Parathyroid adenoma (tissue), 2 donors: ENCODE results near the gene PALLD.

ENCODE experiments used
- H2AFZ ChIP-seq: fragments of 300-600 bp; sonication (generic); one replicate; pipeline ENCODE4 v1.7.0; 2017; ENCODE audit warnings: antibody characterized with exemption, mild to moderate bottlenecking
- H3K27ac ChIP-seq: fragments of 300-600 bp; sonication (generic); one replicate; pipeline ENCODE4 v1.7.0; 2017
- H3K27me3 ChIP-seq: fragments of 300-600 bp; sonication (generic); one replicate; pipeline ENCODE4 v1.7.0; 2017; ENCODE audit warnings: low read length; ENCODE audit not compliant: control insufficient read depth, insufficient read depth
- H3K36me3 ChIP-seq: fragments of 300-600 bp; sonication (generic); one replicate; pipeline ENCODE4 v1.7.0; 2017; ENCODE audit warnings: low read length; ENCODE audit not compliant: control insufficient read depth, insufficient read depth
- H3K4me1 ChIP-seq: fragments of 300-600 bp; sonication (generic); one replicate; pipeline ENCODE4 v1.7.0; 2017; ENCODE audit warnings: control low read depth
- H3K4me2 ChIP-seq: fragments of 300-600 bp; sonication (generic); one replicate; pipeline ENCODE4 v1.7.0; 2017; ENCODE audit warnings: low read length
- H3K4me3 ChIP-seq: fragments of 300-600 bp; sonication (generic); one replicate; pipeline ENCODE4 v1.7.0; 2017; ENCODE audit warnings: low read depth, low read length
- H3K79me2 ChIP-seq: fragments of 300-600 bp; sonication (generic); one replicate; pipeline ENCODE4 v1.7.0; 2017; ENCODE audit warnings: control low read depth
- H3K9ac ChIP-seq: fragments of 300-600 bp; sonication (generic); one replicate; pipeline ENCODE4 v1.7.0; 2017; ENCODE audit warnings: mild to moderate bottlenecking
- H3K9me3 ChIP-seq: fragments of 300-600 bp; sonication (generic); one replicate; pipeline ENCODE4 v1.7.0; 2017; ENCODE audit warnings: low read length; ENCODE audit not compliant: control insufficient read depth
- CTCF ChIP-seq: fragments of 300-600 bp; sonication (generic); IDR thresholded peaks from one replicate; pipeline ENCODE4 v1.7.0; 2017; ENCODE audit warnings: antibody characterized with exemption, mild to moderate bottlenecking
- donor health status: primary hyperparathyroidism.

The PALLD gene

GRCh38 chr4:168845897-168846296 is 349.0 kb downstream of the PALLD start:
- Histone ChIP-seq H3K4me3 (no peak overlapping the region), H2AFZ (no peak overlapping the region), H3K36me3 (no peaks in the 10 kb centered on the region), H3K79me2 (no peaks in the 10 kb centered on the region), H3K4me1 (no peaks in the 10 kb centered on the region), H3K9ac (no peak overlapping the region), H3K27ac (no peak overlapping the region), H3K4me2 (no peak overlapping the region), H3K27me3 (no peaks in the 10 kb centered on the region), H3K9me3 (no peaks in the 10 kb centered on the region)
- no peak for TF ChIP-seq CTCF

- TF ChIP-seq CTCF: no peak
- no peak overlapping the region for H3K9ac ChIP-seq
These were observed 349.6 kb downstream of the PALLD start for GRCh38 chr4:168846414-168846813.

GRCh38 chr4:168847771-168848502 is 351.1 kb downstream of the PALLD start:
- Histone ChIP-seq H3K9ac (no peak overlapping the region), H3K27ac (peak overlapping the region; percentile 75), H2AFZ (no peak overlapping the region), H3K79me2 (peaks cover 2% of the 10 kb centered on the region), H3K27me3 (no peaks in the 10 kb centered on the region), H3K4me2 (peak overlapping the region; percentile 36), H3K36me3 (no peaks in the 10 kb centered on the region), H3K4me3 (peak overlapping the region; percentile 8), H3K9me3 (no peaks in the 10 kb centered on the region), H3K4me1 (no peaks in the 10 kb centered on the region)
- TF ChIP-seq CTCF: no peak

More at GRCh38 chr4:168846414-168846813, 349.6 kb downstream of the PALLD start:
- H3K4me3 ChIP-seq: no peak overlapping the region
- peaks cover 2% of the 10 kb centered on the region for H3K79me2 ChIP-seq
- no peak overlapping the region for H3K4me2 ChIP-seq
- H2AFZ ChIP-seq: no peak overlapping the region
- no peaks in the 10 kb centered on the region for H3K27me3 ChIP-seq
- H3K36me3 ChIP-seq: no peaks in the 10 kb centered on the region
- H3K4me1 ChIP-seq: no peaks in the 10 kb centered on the region
- H3K9me3 ChIP-seq: no peaks in the 10 kb centered on the region
- H3K27ac ChIP-seq: no peak overlapping the region

- no peak for TF ChIP-seq CTCF
- Histone ChIP-seq H3K27ac (no peak overlapping the region), H3K4me3 (no peak overlapping the region)
These were observed 352.3 kb downstream of the PALLD start for GRCh38 chr4:168849030-168849675.

More at GRCh38 chr4:168849030-168849675, 352.3 kb downstream of the PALLD start:
- no peaks in the 10 kb centered on the region for H3K27me3 ChIP-seq
- peaks cover 6% of the 10 kb centered on the region for H3K79me2 ChIP-seq
- no peaks in the 10 kb centered on the region for H3K36me3 ChIP-seq
- no peak overlapping the region for H2AFZ ChIP-seq
- peaks cover 2% of the 10 kb centered on the region for H3K4me1 ChIP-seq
- no peak overlapping the region for H3K9ac ChIP-seq
- H3K4me2 ChIP-seq: peak overlapping the region; percentile 35
- H3K9me3 ChIP-seq: no peaks in the 10 kb centered on the region
